ENCODE measurements around the gene ZMYND8. TPM values are rescaled to one million over a fixed set of nuclear protein-coding genes. Genes with fewer than 3 reads are reported as not detected.
A peak's percentile ranks its signal among the peaks of the same experiment; 100 is the strongest.
"Not testable (repeated sequence)": the region's sequence is repeated elsewhere in the genome, so short reads cannot be mapped to it uniquely, and the experiment has no call there.

Gene ZMYND8
- 10 to 100 TPM in 4 of 6 donors, 1 to 10 TPM in 2; 2.7 to 22.7 (median 12.1) TPM for polyA plus RNA-seq (ENCODE audit: low read depth in 6 of 6)

DNA sequence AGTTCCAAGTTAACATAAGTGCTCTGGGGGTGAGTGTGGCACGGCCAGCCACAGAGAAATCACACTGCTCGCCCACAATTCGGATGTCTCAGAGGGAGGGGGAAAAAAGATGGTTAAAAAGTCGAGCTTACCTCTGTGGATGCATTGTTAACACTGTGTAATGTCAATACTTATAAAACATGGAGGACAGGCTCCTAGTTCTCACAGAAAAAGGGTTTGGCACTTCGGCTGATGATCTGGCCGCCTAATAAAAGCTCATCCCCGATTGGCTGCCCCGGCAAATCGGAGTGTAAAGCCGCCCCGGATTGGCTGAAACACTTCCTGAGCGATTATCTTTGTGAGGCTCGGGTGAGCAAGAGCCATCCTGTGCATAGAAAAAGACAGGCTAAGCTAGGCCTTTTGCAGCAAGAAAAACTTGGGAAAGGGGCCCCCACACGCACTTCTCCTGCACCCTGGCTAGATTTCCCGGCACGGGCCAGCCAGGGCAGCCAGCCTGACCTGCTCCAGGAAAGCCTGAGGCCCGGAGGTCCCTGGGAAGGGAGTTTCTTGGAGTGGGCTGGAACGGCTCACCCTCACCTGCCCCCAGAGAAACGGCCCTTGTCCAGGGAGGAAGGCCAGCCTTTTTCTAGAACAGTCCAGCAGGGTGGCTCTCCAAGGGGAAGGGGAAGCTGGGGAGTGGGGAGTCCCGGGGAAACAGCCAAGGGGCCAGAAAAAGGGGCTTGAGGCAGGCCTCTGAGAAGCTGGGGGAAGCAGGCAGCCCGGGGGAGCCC is at the start of gene ZMYND8:
ZMYND8 (minus strand) TSS at position 174 of the 770 bp plus-strand sequence; CDS start at position 145, 29 bp downstream.
- no peaks in the 10 kb centered on the region for H3K36me3 Mint-ChIP-seq
- H3K27ac Mint-ChIP-seq = peak within 1 kb of the TSS in 4 of 6 donors; percentile 96 to 99 (median 98)
- peak within 1 kb of the TSS in 2 of 8 donors; percentile 95 to 97 for H3K4me3 Mint-ChIP-seq
- H3K27me3 Mint-ChIP-seq = no peaks in the 10 kb centered on the region
- no peaks in the 10 kb centered on the region for H3K9me3 Mint-ChIP-seq
- DNase-seq = peak; percentile 98
- peaks cover 44 to 77% (median 59%) of the 10 kb centered on the region in 3 donors for H3K4me1 Mint-ChIP-seq
- ATAC-seq (ENCODE audit: low read depth in 2 of 2) = peak; percentile 79 to 84

DNA sequence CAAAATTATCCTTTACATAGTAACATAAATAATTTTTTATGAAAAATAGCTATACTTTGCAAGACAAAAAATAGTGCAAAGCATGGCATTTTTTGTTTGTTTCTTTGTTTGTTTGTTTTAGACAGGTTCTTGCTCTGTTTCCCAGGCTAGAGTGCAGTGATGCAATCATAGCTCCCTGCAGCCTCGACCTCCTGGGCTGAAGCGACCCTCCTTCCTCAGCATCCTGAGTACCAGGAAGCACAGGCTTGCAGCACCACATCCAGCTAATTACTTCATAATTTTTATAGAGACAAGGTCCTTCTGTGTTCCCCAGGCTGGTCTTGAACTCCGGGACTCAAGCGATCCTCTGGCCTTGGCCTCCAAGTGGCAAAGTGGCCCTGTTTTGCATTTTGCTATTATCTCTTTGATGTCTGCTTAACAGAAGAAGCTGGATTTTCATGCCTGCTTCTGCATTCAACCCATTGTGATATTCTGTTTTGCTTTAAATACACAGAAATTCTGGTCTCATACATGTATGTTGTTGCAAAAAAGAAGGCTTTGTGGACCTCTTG is 49.4 kb upstream of the ZMYND8 start:
- Mint-ChIP-seq H3K9me3 (peaks cover 0 to 2% (median 0%) of the 10 kb centered on the region in 7 donors), H3K27me3 (no peaks in the 10 kb centered on the region), H3K4me3 (no peak overlapping the region), H3K4me1 (peaks cover 20 to 70% (median 33%) of the 10 kb centered on the region in 3 donors), H3K36me3 (peaks cover 0 to 6% of the 10 kb centered on the region in 2 donors), H3K27ac (peak overlapping the region in 2 of 6 donors; percentile 74 to 77)
- DNase-seq (no peak), ATAC-seq (ENCODE audit: low read depth in 2 of 2) (no peak)

DNA sequence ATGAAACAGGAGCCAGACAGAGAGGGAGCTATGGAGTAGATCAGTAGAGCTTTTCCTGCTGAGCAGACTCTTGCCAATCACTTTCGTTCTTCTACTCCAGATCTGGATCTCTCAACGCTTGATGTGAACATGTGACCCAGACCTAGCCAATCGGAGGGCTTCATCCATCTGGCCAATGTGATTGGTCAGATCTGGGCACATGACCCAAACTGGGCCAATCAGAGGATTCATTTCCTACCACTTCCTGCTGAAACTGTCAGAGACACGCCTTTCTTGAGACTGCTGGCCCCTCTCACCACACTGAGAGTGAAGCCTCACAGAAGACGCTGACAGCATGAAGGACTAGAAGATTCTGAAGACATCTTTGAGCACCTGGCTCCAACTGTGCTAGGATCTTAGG is 44.2 kb upstream of the ZMYND8 start:
- H3K4me1 Mint-ChIP-seq = peaks cover 9 to 42% (median 21%) of the 10 kb centered on the region in 3 donors

DNA sequence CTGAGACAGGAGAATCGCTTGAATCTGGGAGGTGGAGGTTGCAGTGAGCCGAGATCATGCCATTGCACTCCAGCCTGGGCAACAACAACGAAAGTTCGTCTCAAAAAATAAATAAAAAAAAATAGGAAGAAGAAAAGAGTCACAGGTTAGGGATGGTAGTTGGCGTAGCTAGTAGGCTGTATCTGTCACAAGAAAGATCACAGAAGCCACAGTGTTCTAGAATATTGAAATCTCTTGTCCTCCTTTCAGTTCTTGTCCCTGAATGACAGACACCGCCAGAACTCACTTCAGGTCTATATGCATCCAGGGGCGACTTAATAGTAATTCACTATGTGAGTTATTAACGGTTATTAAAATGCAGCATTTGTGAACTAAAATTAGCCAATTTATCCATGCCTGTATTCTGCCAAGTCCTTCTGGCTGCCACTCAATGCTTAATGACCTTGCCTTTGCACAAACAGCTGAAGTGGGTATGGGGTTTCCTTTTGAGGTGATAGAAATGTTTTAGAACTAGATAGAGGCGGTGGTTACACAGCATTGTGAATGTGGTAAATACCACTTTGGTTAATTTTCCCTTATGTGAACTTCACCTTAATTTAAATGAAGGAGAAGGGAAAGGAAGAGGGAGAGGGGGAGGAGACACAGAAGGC is 41.3 kb upstream of the ZMYND8 start:
- Mint-ChIP-seq H3K36me3 (peaks cover 0 to 2% of the 10 kb centered on the region in 2 donors), H3K27me3 (no peaks in the 10 kb centered on the region), H3K4me1 (peaks cover 9 to 24% (median 13%) of the 10 kb centered on the region in 3 donors), H3K9me3 (peaks cover 0 to 5% (median 1%) of the 10 kb centered on the region in 7 donors), H3K27ac (peak overlapping the region in 3 of 6 donors; percentile 11 to 93 (median 77)), H3K4me3 (no peak overlapping the region)
- no peak for DNase-seq
- no peak for ATAC-seq (ENCODE audit: low read depth in 2 of 2)

More for the DNA sequence above, 44.2 kb upstream of the ZMYND8 start:
- Mint-ChIP-seq H3K4me3 (no peak overlapping the region), H3K27me3 (no peaks in the 10 kb centered on the region), H3K36me3 (peaks cover 0 to 6% of the 10 kb centered on the region in 2 donors), H3K9me3 (peaks cover 0 to 5% (median 0%) of the 10 kb centered on the region in 7 donors), H3K27ac (peak overlapping the region in 1 of 6 donors; percentile 15)
- DNase-seq (no peak), ATAC-seq (ENCODE audit: low read depth in 2 of 2) (peak in 1 of 2 donors; percentile 28)

DNA sequence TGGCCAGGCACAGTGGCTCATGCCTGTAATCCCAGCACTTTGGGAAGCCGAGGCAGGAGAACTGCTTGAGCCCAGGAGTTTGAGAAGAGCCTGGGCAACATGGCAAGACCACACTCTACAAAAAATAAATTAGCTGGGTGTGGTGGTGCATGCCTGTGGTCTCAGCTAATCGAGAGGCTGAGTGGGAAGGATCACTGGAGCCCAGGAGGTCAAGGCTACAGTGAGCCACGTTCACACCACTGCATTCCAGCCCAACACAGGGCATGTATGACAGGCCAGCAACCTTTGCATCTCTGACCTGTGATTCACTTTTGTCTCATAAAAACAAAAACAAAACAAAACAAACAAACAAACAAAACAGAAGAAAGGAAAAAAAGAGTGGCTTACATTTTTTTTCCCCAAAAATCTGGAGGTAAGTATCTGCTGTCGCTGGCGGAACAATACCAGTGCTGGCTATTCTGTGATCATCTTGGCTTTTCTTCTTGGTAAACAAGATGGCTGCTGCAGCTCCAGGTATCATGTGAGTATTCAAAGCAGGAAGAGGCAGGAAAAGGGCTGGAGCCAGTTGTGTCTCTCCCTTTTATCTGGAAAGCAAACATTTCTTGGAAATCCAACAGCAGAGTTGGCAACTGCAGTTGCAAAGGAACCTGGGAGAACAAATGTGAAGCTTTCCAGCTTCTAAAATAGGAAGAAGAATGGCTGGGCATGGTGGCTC is 40.4 kb upstream of the ZMYND8 start:
- Mint-ChIP-seq H3K27ac (no peak overlapping the region), H3K27me3 (no peaks in the 10 kb centered on the region), H3K4me1 (peaks cover 18 to 30% (median 21%) of the 10 kb centered on the region in 3 donors), H3K9me3 (peaks cover 2 to 10% (median 6%) of the 10 kb centered on the region in 7 donors), H3K36me3 (peaks cover 0 to 3% of the 10 kb centered on the region in 2 donors), H3K4me3 (no peak overlapping the region)
- DNase-seq (no peak), ATAC-seq (ENCODE audit: low read depth in 2 of 2) (no peak)

DNA sequence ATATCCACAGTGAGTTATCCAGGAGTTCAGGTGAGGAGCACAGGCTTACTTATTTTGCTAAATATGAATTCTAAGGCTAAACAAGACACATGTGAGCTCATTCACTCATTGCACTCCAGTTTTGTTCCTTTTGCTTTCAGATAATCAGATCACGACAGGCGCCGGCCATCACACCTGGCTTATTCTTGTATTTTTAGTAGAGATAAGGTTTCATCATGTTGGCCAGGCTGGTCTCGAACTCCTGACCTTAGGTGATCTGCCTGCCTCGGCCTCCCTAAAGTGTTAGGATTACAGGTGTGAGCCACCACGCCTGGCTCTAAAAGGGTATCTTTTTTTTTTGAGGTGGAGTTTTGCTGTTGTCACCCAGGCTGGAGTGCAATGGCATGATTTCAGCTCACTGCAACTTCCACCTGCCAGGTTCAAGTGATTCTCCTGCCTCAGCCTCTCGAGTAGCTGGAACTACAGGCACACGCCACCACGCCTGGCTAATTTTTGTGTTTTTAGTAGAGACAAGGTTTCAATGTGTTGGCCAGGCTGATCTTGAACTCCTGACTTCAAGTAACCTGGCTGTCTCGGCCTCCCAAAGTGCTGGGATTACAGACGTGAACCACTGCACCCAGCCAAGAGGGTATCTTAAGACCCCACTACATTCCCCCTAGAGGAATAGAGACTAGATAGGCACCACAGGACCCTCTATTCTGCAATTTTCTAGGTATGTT is 37.5 kb upstream of the ZMYND8 start:
- H3K27me3 Mint-ChIP-seq; DNase-seq; ATAC-seq (ENCODE audit: low read depth in 2 of 2); H3K36me3 Mint-ChIP-seq: not testable (repeated sequence)
- Mint-ChIP-seq H3K4me3 (peak overlapping the region in 1 of 8 donors; percentile 47), H3K27ac (peak overlapping the region in 2 of 6 donors; percentile 7 to 77), H3K9me3 (peaks cover 4 to 19% (median 11%) of the 10 kb centered on the region in 7 donors), H3K4me1 (peaks cover 36 to 48% (median 44%) of the 10 kb centered on the region in 3 donors)

DNA sequence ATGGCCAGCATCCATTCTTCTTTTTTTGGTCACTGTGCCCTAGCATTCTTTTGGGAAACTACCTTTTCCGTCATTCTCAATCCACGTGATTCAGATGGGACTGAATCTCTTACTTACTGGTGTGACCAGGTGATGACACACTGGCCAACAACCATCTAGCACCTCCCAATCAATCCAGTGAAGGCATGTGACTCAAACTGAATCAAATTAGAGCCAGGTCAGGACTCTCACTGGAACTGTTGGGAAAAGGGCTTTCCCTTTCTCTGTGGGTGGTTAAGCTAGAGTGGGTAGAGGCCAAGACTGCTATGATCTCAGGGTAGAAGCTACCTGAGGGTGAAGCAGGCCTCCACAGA is 36.2 kb upstream of the ZMYND8 start:
- Mint-ChIP-seq H3K9me3 (peaks cover 4 to 19% (median 11%) of the 10 kb centered on the region in 7 donors), H3K27ac (peak overlapping the region; percentile 10 to 84 (median 57))
- peak in 1 of 2 donors; percentile 25 for ATAC-seq (ENCODE audit: low read depth in 2 of 2)

DNA sequence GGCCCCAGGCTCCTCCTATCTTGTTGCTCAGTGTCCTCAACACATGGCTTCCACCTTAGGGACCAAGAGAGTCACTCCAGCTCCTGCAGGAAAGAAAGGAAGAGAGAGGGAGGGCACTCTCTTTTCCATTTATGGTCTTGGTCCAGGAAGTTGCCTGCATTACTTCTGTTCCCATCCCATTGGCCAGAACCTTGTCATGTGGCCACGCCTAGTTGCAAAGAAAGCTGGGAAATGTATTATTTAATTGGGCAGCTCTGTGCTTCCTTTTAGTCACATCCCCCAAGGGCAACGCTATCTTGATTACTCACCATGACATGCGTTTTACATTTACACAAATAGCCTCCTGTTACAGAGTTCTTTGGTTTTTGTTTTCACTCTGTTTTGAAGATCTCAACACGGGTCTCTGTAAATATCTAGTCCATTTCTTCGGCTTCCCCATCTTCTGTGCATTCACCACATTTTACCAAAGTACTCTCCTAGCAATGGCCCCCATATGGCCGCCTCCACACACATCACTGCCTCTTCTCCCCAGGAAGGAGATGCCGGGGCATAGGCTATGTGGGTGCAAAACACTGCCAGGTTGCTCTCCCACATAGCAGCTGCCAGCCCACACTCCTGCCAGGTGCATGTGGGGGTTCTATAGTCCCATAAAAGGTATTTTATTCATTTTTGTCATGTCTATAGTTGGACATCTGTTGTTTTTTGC is 35.7 kb upstream of the ZMYND8 start:
- Mint-ChIP-seq H3K27me3 (no peaks in the 10 kb centered on the region), H3K4me1 (peaks cover 31 to 53% (median 46%) of the 10 kb centered on the region in 3 donors), H3K36me3 (peaks cover 0 to 3% of the 10 kb centered on the region in 2 donors), H3K4me3 (peak overlapping the region in 5 of 8 donors; percentile 36 to 86 (median 58)), H3K27ac (peak overlapping the region in 5 of 6 donors; percentile 21 to 84 (median 79)), H3K9me3 (peaks cover 4 to 19% (median 11%) of the 10 kb centered on the region in 7 donors)
- peak; percentile 44 to 62 for ATAC-seq (ENCODE audit: low read depth in 2 of 2)
- no peak for DNase-seq

More for the DNA sequence above, 36.2 kb upstream of the ZMYND8 start:
- Mint-ChIP-seq H3K36me3 (peaks cover 0 to 3% of the 10 kb centered on the region in 2 donors), H3K27me3 (no peaks in the 10 kb centered on the region), H3K4me1 (peaks cover 31 to 48% (median 46%) of the 10 kb centered on the region in 3 donors), H3K4me3 (peak overlapping the region in 1 of 8 donors; percentile 36)
- no peak for DNase-seq

DNA sequence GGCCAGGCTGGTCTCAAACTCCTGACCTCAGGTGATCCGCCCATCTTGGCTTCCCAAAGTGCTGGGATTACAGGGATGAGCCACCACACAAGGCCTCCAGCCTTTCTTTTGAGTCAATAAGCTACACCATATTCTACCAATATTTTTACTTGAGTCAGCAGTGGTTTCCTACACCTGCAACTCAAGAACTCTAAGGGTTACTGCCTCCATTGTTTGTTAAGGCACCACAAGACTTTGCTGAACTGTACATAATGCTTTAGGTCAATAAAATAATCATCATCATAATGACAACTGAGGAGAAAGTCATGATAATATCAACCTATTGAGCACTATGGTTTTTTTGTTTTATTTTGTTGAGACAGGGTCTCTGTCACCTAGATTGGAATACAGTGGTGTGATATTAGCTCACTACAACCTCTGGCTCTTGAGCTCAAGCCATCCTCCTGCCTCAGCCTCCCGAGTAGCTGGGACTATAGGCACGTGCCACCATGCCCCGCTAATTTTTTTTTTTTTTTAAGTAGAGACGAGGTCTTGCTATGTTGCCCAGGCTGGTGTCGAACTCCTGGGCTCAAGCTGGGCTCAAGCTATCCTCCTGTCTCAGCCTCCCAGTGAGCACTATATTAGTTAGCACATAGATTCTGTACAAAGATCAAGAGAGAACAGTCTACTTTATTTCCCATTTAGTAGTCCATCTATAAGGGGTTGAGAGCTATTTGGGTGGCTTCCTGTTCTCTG is 34.9 kb upstream of the ZMYND8 start:
- Mint-ChIP-seq H3K36me3 (peaks cover 0 to 3% of the 10 kb centered on the region in 2 donors), H3K27ac (peak overlapping the region; percentile 21 to 84 (median 80)), H3K9me3 (peaks cover 4 to 19% (median 11%) of the 10 kb centered on the region in 7 donors), H3K4me1 (peaks cover 31 to 57% (median 46%) of the 10 kb centered on the region in 3 donors), H3K4me3 (peak overlapping the region in 5 of 8 donors; percentile 36 to 86 (median 57)), H3K27me3 (no peaks in the 10 kb centered on the region)
- DNase-seq (no peak), ATAC-seq (ENCODE audit: low read depth in 2 of 2) (peak in 1 of 2 donors; percentile 9)

DNA sequence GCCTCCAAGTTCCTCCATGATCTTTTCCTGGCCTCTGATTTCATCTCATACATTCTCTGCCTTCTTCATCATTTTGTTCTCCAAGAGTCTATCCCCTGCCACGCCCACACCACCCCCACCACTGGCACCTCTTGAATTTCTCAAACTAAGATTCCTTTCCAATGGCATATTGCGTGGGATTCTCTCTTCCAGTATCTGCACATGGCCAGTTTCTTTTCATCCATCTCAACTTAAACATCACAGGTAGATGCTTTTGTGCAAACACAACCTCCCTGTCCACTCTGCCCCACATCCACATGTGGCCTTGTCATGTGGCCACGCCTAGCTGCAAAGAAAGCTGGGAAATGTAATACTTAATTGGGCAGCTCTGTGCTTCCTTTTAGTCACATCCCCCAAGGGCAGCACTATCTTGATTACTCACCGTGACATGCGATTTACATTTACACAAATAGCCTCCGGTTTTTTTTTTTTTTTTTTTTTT is 33.4 kb upstream of the ZMYND8 start:
- ATAC-seq (ENCODE audit: low read depth in 2 of 2) (peak; percentile 65 to 76), DNase-seq (no peak)
- Mint-ChIP-seq H3K4me3 (peak overlapping the region in 6 of 8 donors; percentile 10 to 91 (median 63)), H3K27ac (peak overlapping the region; percentile 10 to 93 (median 88)), H3K4me1 (peaks cover 33 to 58% (median 46%) of the 10 kb centered on the region in 3 donors), H3K27me3 (no peaks in the 10 kb centered on the region), H3K9me3 (peaks cover 4 to 19% (median 11%) of the 10 kb centered on the region in 7 donors), H3K36me3 (peaks cover 0 to 3% of the 10 kb centered on the region in 2 donors)

DNA sequence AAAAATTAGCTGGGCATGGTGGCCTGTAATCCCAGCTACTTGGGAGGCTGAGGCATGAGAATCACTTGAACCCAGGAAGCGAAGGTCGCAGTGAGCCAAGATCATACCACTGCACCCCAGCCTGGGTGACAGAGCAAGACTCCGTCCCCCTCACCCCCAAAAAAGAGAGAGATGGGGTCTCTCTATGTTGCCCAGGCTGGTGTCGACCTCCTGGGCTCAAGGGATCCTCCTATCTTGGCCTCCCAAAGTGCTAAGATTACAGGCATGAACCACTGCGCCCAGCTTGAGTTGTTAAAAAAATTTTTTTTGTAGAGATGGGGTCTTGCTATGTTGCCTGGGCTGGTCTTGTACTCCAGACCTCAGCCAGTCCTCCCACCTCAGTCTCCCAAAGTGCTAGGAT is 29.5 kb upstream of the ZMYND8 start:
- not testable (repeated sequence) for H3K36me3 Mint-ChIP-seq; DNase-seq; ATAC-seq (ENCODE audit: low read depth in 2 of 2); H3K27me3 Mint-ChIP-seq; H3K4me3 Mint-ChIP-seq
- peaks cover 20 to 48% (median 31%) of the 10 kb centered on the region in 3 donors for H3K4me1 Mint-ChIP-seq
- peaks cover 0 to 11% (median 2%) of the 10 kb centered on the region in 7 donors for H3K9me3 Mint-ChIP-seq
- peak overlapping the region in 1 of 6 donors; percentile 29 for H3K27ac Mint-ChIP-seq

All from naive B cell (primary cell).